Stimulated activated CD8-positive, alpha-beta memory T cell treated with anti-CD3 and anti-CD28 coated beads, Interleukin-12 subunit alpha, Interleukin-12 subunit beta, amount 100 ng/mL, for 4 hours (primary cell): ENCODE data around the gene HIPK1.
"Not testable (repeated sequence)": the region's sequence is repeated elsewhere in the genome, so short reads cannot be mapped to it uniquely, and the experiment has no call there.

Experiments used
- DNase-seq: peaks from one replicate; pipeline ENCODE4 v3.0.0-alpha.2; 2020; ENCODE audit warnings: low read depth

Gene HIPK1

GRCh38 chr1:113945329-113945728, 16.2 kb downstream of the HIPK1 start:
- DNase-seq: no peak

DNA sequence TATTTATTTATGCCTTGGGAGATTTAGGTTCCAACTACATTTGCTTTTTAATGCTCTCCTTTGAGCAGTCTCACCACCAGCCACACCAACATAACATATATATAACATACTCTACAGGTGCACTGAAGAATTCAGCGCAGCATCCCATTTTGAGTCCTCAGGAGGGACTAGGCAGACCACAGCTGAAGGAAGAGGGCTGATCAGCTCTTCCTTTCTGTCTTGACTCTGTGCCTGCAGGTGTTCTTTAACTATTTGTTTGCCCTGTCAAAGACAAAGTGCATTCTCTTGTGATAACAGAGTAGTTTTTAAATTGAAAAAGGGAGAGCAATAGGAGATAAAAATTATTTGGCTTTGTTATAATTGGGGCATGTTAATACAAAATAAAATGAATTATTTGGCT, 17.0 kb downstream of the HIPK1 start:
- no peak for DNase-seq

- no peak for DNase-seq
These were observed 17.7 kb downstream of the HIPK1 start for GRCh38 chr1:113946678-113947387.

- no peak for DNase-seq
These were observed 18.4 kb downstream of the HIPK1 start for GRCh38 chr1:113947388-113948107.

DNA sequence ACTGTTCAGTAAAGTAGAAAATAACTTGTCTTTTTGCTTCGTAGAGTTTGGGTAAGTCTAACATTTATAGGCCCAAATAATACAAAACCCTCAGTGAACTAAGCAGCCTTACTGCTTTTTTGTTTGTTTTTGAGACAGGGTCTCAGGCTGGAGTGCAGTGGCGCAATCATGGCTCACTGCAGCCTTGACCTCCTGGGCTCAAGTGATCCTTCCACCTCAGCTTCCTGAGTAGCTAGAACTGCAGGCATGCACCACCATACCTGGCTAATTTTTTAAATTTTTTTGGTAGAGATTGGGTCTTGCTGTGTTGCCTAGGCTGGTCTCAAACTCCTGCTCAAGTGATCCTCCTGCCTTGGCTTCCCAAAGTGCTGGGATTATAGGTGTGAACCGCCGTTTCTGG, 19.0 kb downstream of the HIPK1 start:
- DNase-seq: not testable (repeated sequence)

- no peak for DNase-seq
These were observed 19.9 kb downstream of the HIPK1 start for GRCh38 chr1:113949007-113949406.

DNA sequence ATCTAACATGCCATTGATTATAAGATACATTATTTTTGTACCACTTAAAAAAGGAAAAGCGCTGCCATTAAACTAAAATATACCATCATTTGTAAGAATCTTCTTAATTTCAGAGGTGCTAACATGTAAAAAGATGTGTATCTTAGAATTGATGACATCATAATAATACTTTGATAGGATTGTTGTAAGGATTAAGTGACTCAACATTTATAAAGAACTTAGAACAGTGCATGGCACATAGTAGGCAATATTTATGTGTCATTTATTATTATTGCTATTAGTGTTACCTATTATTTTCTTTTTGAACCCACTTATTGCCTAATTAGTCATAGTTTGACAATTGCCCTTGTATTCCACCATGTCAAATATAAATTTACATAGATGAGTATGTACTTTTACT, 21.8 kb downstream of the HIPK1 start:
- no peak for DNase-seq

- no peak for DNase-seq
These were observed 22.6 kb downstream of the HIPK1 start for GRCh38 chr1:113951719-113952118.

- no peak for DNase-seq
These were observed 28.9 kb downstream of the HIPK1 start for GRCh38 chr1:113957984-113958383.

DNA sequence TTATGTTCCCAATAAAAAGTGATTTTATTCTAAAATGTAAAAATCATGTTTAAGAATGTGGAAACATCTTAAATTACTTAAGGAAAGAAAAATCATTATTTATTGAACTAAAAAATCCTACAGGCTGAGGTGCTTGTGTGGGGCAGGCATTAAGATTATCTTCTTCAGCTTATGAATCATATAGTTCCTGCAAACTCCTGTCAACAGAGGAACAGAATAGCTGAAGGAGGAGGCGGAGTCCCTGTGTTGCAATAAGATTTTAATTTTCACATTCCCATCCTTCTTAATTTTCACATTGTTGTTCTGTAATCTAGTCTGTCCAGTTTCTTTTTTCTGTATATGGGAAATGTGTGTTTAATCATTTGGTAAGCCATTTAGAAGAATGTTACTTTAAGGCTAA, 29.6 kb downstream of the HIPK1 start:
- DNase-seq: no peak

- DNase-seq: no peak
These were observed 34.3 kb downstream of the HIPK1 start for GRCh38 chr1:113963281-113963906.

- no peak for DNase-seq
These were observed 36.7 kb downstream of the HIPK1 start for GRCh38 chr1:113965703-113966412.

GRCh38 chr1:113972954-113973353, 43.8 kb downstream of the HIPK1 start:
- no peak for DNase-seq

GRCh38 chr1:113975211-113975895, 46.2 kb downstream of the HIPK1 start:
- DNase-seq: no peak

DNA sequence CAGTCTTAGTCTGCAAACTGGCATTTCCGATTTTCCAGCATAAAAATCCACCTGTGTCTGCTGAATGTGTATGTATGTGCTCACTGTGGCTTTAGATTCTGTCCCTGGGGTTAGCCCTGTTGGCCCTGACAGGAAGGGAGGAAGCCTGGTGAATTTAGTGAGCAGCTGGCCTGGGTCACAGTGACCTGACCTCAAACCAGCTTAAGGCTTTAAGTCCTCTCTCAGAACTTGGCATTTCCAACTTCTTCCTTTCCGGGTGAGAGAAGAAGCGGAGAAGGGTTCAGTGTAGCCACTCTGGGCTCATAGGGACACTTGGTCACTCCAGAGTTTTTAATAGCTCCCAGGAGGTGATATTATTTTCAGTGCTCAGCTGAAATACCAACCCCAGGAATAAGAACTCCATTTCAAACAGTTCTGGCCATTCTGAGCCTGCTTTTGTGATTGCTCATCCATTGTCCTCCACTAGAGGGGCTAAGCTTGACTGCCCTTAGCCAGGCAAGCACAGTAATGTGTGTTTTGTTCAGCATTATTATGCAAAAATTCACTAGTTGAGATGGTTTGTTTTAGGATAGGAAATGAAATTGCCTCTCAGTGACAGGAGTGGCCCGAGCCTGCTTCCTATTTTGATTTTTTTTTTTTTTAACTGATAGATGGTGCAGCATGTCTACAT, 47.6 kb downstream of the HIPK1 start:
- DNase-seq: no peak

GRCh38 chr1:113977906-113978305, 48.8 kb downstream of the HIPK1 start:
- DNase-seq: no peak

DNA sequence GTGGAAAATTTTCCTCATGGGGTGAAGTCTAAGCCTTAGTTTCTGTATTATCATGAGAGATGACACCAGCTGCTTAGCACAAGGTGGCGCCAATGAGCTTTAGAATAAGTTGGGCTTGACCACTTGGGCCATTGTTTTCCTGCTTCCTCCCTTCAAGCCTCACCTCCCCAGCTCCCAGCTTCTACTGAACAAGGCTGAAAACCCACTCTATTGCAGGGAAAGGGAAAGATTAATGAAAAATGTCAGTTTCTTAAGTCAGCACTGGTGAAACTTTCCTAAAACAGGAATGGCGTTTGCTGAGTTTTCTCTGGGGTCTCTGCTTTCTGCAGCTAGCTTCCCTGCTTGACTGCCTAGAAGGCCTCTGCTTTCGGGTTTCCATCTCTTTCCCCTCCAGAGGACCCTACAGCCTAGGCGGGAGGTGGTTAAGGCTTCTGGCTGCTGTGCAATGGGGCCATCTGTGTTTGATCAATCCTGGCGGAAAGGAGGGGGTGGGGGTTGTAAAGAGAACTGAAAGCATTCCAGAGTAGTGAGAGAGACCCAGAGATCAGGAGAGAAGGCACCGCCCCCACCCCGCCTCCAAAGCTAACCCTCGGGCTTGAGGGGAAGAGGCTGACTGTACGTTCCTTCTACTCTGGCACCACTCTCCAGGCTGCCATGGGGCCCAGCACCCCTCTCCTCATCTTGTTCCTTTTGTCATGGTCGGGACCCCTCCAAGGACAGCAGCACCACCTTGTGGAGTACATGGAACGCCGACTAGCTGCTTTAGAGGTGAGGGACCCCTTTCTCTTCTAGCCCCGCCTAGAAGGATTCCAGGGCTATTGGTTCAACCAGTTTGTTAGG, 50.0 kb downstream of the HIPK1 start, which contains the start of gene OLFML3:
OLFML3 (plus strand) TSS at position 612 of the 840 bp plus-strand sequence; CDS start at position 655, 43 bp downstream.
- DNase-seq: no peak

GRCh38 chr1:113980110-113980509, 51.0 kb downstream of the HIPK1 start:
- DNase-seq: no peak

GRCh38 chr1:113981962-113982931, 53.1 kb downstream of the HIPK1 start:
- DNase-seq: no peak
